HCT116 (cell line): ENCODE measurements around the gene LRP1B. TPM values are rescaled to one million over a fixed set of nuclear protein-coding genes. Genes with fewer than 3 reads are reported as not detected.

Experiments used
- ATAC-seq: fragments of 200-7000 bp; cut with Tn5 transposase; 2 replicates; pipeline ENCODE4 v1.9.1; 2020; ENCODE audit warnings: mild to moderate bottlenecking, moderate library complexity
- BruUV-seq: library from RNA; stranded (reverse); fragments of 400-500 nt; replicated peaks from 2 replicates; lab custom pipeline; 2021; lab: Mats Ljungman, UMichigan
- CTCF ChIA-PET: fragments of 300-600 bp; sonication (Branson Sonifier 250); formaldehyde crosslinking; loops from one replicate; lab custom pipeline; 2021; ENCODE audit warnings: antibody characterized with exemption; lab: Charles Lee
- POLR2A ChIA-PET: fragments of 300-600, 350-600 bp; sonication (Branson Sonifier 250); formaldehyde crosslinking; loops from one replicate; lab custom pipeline; 2021; ENCODE audit warnings: antibody characterized with exemption; lab: Charles Lee
- RAD21 ChIA-PET, 2 experiments: fragments of 300-600 bp; sonication (Branson Sonifier 250); formaldehyde crosslinking; loops; one replicate each; lab custom pipeline; 2023; ENCODE audit warnings: low total read pairs in 2 of 2; ENCODE audit not compliant: uncharacterized antibody in 2 of 2, unreplicated experiment in 2 of 2, low non-redundant PET in 1 of 2; lab: Charles Lee
- DNase-seq: peaks from one replicate; pipeline ENCODE4 v3.0.0-alpha.2; 2010; ENCODE audit warnings: low read depth, low spot score
- H2AFZ ChIP-seq: fragments of 200-600 bp; shearing (Covaris generic), sonication (generic); 2 replicates; pipeline ENCODE4 v1.6.1; 2017; ENCODE audit warnings: low read depth, mixed run types, mixed read lengths, antibody characterized with exemption, low read length; ENCODE audit not compliant: poor library complexity, severe bottlenecking
- H3K27ac ChIP-seq: 2 replicates; pipeline ENCODE4 v1.5.1; 2012; ENCODE audit warnings: low read depth, low read length
- H3K27me3 ChIP-seq: fragments of 200-600 bp; sonication (generic); 2 replicates; pipeline ENCODE4 v1.6.1; 2016; ENCODE audit warnings: mixed run types, low read length, mixed read lengths; ENCODE audit not compliant: insufficient read depth
- H3K36me3 ChIP-seq, 2 experiments: fragments of 200-500 bp in 1 of 2; fragments of 200-600 bp in 1 of 2; sonication (Bioruptor generic) in 1 of 2; sonication (generic) in 1 of 2; 2 replicates each; pipeline versions ENCODE4 v1.5.1 to v1.6.1; 2014 to 2016; ENCODE audit warnings: low read length in 2 of 2, inconsistent platforms in 1 of 2, mixed read lengths in 1 of 2, mixed run types in 1 of 2; ENCODE audit not compliant: insufficient read depth in 2 of 2, control insufficient read depth in 1 of 2
- H3K4me1 ChIP-seq, 2 experiments: fragments of 200-600 bp in 1 of 2; sonication (generic) in 1 of 2; 2 replicates each; pipeline versions ENCODE4 v1.5.1 to v1.6.1; 2012 to 2017; ENCODE audit warnings: low read length in 2 of 2, inconsistent platforms in 1 of 2, mild to moderate bottlenecking in 1 of 2, mixed read lengths in 1 of 2, mixed run types in 1 of 2, moderate library complexity in 1 of 2; ENCODE audit not compliant: insufficient read depth in 2 of 2, control insufficient read depth in 1 of 2
- H3K4me2 ChIP-seq: fragments of 200-600 bp; sonication (generic); 2 replicates; pipeline ENCODE4 v1.6.1; 2017; ENCODE audit warnings: mixed run types, low read length, mixed read lengths
- H3K4me3 ChIP-seq, 2 experiments: fragments of 200-600 bp in 1 of 2; sonication (generic) in 1 of 2; replicated peaks in 1 of 2; 2 replicates each; pipeline ENCODE4 v1.5.1; 2011 to 2016; ENCODE audit warnings: low read length in 2 of 2, control low read depth in 1 of 2, low read depth in 1 of 2, mild to moderate bottlenecking in 1 of 2, mixed read lengths in 1 of 2, mixed run types in 1 of 2
- H3K79me2 ChIP-seq: fragments of 200-600 bp; sonication (generic); 2 replicates; pipeline ENCODE4 v1.6.1; 2017; ENCODE audit warnings: mild to moderate bottlenecking, mixed run types, low read length, moderate library complexity, mixed read lengths; ENCODE audit not compliant: insufficient read depth
- H3K9ac ChIP-seq: fragments of 200-600 bp; sonication (generic); 2 replicates; pipeline ENCODE4 v1.6.1; 2016; ENCODE audit warnings: low read length, mixed read lengths
- H3K9me2 ChIP-seq: fragments of 200-600 bp; sonication (generic), shearing (Covaris generic); 2 replicates; pipeline ENCODE4 v1.6.1; 2017; ENCODE audit warnings: mixed run types, mild to moderate bottlenecking, moderate library complexity; ENCODE audit not compliant: insufficient read depth
- H3K9me3 ChIP-seq, 2 experiments: fragments of 200-500 bp in 1 of 2; fragments of 200-600 bp in 1 of 2; sonication (Bioruptor generic) in 1 of 2; sonication (generic) in 1 of 2; 2 replicates each; pipeline ENCODE4 v1.6.1; 2014 to 2017; ENCODE audit warnings: low read length in 2 of 2, mixed read lengths in 2 of 2, inconsistent platforms in 1 of 2, low read depth in 1 of 2, mild to moderate bottlenecking in 1 of 2, mixed run types in 1 of 2, moderate library complexity in 1 of 2; ENCODE audit not compliant: control insufficient read depth in 1 of 2, insufficient read depth in 1 of 2
- H4K20me1 ChIP-seq: fragments of 200-600 bp; sonication (generic), shearing (Covaris generic); 2 replicates; pipeline ENCODE4 v1.6.1; 2017; ENCODE audit warnings: mixed run types, mild to moderate bottlenecking, moderate library complexity; ENCODE audit not compliant: insufficient read depth
- ATF3 ChIP-seq: IDR thresholded peaks from 2 replicates; pipeline ENCODE4 v1.6.1; 2012
- CBX3 ChIP-seq: IDR thresholded peaks from 2 replicates; pipeline ENCODE4 v1.6.1; 2012; ENCODE audit warnings: low read depth
- CTCF ChIP-seq, 3 experiments: fragments of 200-600 bp in 1 of 3; sonication (generic) in 1 of 3; IDR thresholded peaks in 2 of 3; conservative IDR thresholded peaks in 1 of 3; 2 replicates each; pipeline ENCODE4 v1.5.1; 2012 to 2017; ENCODE audit warnings: low read depth in 2 of 3, low read length in 2 of 3, antibody characterized with exemption in 1 of 3, borderline replicate concordance in 1 of 3, control low read depth in 1 of 3, mild to moderate bottlenecking in 1 of 3, mixed read lengths in 1 of 3, mixed run types in 1 of 3, moderate library complexity in 1 of 3; ENCODE audit not compliant: insufficient read depth in 1 of 3
- EGR1 ChIP-seq: IDR thresholded peaks from 2 replicates; pipeline ENCODE4 v1.6.1; 2012; ENCODE audit warnings: low read depth
- EZH2 ChIP-seq: fragments of 200-600 bp; sonication (generic); IDR thresholded peaks from 2 replicates; pipeline ENCODE4 v1.6.1; 2017; ENCODE audit warnings: antibody characterized with exemption, mixed run types
- JUND ChIP-seq: IDR thresholded peaks from 2 replicates; pipeline ENCODE4 v1.6.1; 2012
- REST ChIP-seq: IDR thresholded peaks from 2 replicates; pipeline ENCODE4 v1.6.1; 2012; ENCODE audit warnings: low read depth
- SRF ChIP-seq: IDR thresholded peaks from 2 replicates; pipeline ENCODE4 v1.6.1; 2012; ENCODE audit warnings: low read depth
- TCF7L2 ChIP-seq: IDR thresholded peaks from 2 replicates; pipeline ENCODE4 v1.7.0; 2011; ENCODE audit warnings: borderline replicate concordance, inconsistent platforms; ENCODE audit not compliant: insufficient read depth, insufficient read length; ENCODE audit errors: extremely low read depth
- intact Hi-C: fragments of 100-400 bp; cut with micrococcal nuclease; formaldehyde crosslinking; loops from 2 replicates; pipeline ENCODE4 v1.10.0; 2022
- total RNA-seq: library from RNA; stranded (reverse); gene quantifications from one replicate; pipeline ENCODE4 v1.2.1, GENCODE V29; 2021; ENCODE audit not compliant: unreplicated experiment
- TF ChIP-seq, protein P1 (sequence below): IDR thresholded peaks from 2 replicates; pipeline ENCODE4 v1.6.1; 2012

The LRP1B gene
- total RNA-seq, 1 experiment from 2014 or later: 0.34 TPM

GRCh38 chr2:140744379-140744778, 1386.4 kb downstream of the LRP1B start:
- H3K9me2 ChIP-seq: no peaks in the 10 kb centered on the region
- H3K9ac ChIP-seq: no peak overlapping the region
- TF ChIP-seq ATF3 (no peak), JUND (no peak)
- RAD21 ChIA-PET: no interaction called here
- no peak overlapping the region for H3K4me3 ChIP-seq
- H3K4me1 ChIP-seq: no peaks in the 10 kb centered on the region
- ATAC-seq: no peak
- no peak overlapping the region for H2AFZ ChIP-seq
- BruUV-seq: no TSS peak
- no peaks in the 10 kb centered on the region for H3K79me2 ChIP-seq
- H3K9me3 ChIP-seq: no peaks in the 10 kb centered on the region
- POLR2A ChIA-PET: no interaction called here
- intact Hi-C loops: no loop called here
- no peaks in the 10 kb centered on the region for H3K27me3 ChIP-seq
- H3K36me3 ChIP-seq: no peaks in the 10 kb centered on the region
- no peak for DNase-seq
- no peaks in the 10 kb centered on the region for H4K20me1 ChIP-seq
- no peak overlapping the region for H3K27ac ChIP-seq
- H3K4me2 ChIP-seq: no peak overlapping the region
- CTCF ChIA-PET: no interaction called here

DNA sequence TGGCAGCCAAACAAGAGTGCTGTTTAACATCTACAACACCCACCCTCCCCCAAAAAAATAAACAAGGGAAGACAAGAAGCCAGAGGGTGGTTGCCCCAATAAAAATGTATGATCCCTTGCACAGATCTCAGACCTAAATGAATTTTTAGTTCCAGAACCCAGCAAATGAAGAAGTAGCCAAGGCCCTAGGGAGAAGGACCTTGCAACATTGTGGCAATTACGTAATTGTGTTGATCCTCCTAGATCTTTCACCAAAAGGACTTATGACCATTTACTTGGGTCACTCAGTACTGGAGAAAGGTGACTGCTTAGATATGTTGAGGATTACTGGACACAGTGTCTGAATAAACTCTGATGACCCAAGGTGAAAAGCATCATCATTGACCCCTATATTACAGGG, 1393.8 kb downstream of the LRP1B start:
- H3K4me3 ChIP-seq: no peak overlapping the region
- DNase-seq: no peak
- ChIA-PET CTCF (no interaction called here), RAD21 (no interaction called here), POLR2A (no interaction called here)
- intact Hi-C loops: no loop called here
- H3K9me3 ChIP-seq: no peaks in the 10 kb centered on the region
- H2AFZ ChIP-seq: no peak overlapping the region
- no peak for ATAC-seq
- no TSS peak for BruUV-seq
- TF ChIP-seq JUND (no peak), TCF7L2 (no peak), ATF3 (no peak), SRF (no peak), CBX3 (no peak), EGR1 (no peak), CTCF (IDR thresholded peaks at IDR 0.05 in 2 of 3, conservative IDR thresholded peaks at IDR 0.05 in 1 of 3; ENCODE audit: borderline replicate concordance in 1 of 3, insufficient read depth in 1 of 3, low read depth in 2 of 3, low read length in 2 of 3) (no peak), EZH2 (no peak), REST (no peak)
- TF ChIP-seq, protein P1, sequence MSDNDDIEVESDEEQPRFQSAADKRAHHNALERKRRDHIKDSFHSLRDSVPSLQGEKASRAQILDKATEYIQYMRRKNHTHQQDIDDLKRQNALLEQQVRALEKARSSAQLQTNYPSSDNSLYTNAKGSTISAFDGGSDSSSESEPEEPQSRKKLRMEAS: no peak
- no peaks in the 10 kb centered on the region for H3K27me3 ChIP-seq
- H3K79me2 ChIP-seq: no peaks in the 10 kb centered on the region
- no peak overlapping the region for H3K9ac ChIP-seq
- no peak overlapping the region for H3K27ac ChIP-seq
- no peaks in the 10 kb centered on the region for H3K9me2 ChIP-seq
- no peaks in the 10 kb centered on the region for H3K36me3 ChIP-seq
- H4K20me1 ChIP-seq: no peaks in the 10 kb centered on the region
- no peak overlapping the region for H3K4me2 ChIP-seq
- no peaks in the 10 kb centered on the region for H3K4me1 ChIP-seq
